B cell (primary cell): Measurements from ENCODE around the gene TMEM109. TPM values are rescaled to one million over a fixed set of nuclear protein-coding genes. Genes with fewer than 3 reads are reported as not detected.

Source experiments
- ATAC-seq: fragments of 200-7000 bp; cut with Tn5 transposase; one replicate; pipeline ENCODE4 v1.10.0; 2021; ENCODE audit warnings: low read depth, mild to moderate bottlenecking, moderate number of reproducible peaks, moderate library complexity
- CTCF ChIA-PET: fragments of 350-600 bp; sonication (Branson Sonifier 250); formaldehyde crosslinking; loops from one replicate; lab custom pipeline; 2021; ENCODE audit warnings: antibody characterized with exemption, inconsistent platforms; lab: Charles Lee
- POLR2A ChIA-PET: fragments of 350-600 bp; sonication (Branson Sonifier 250); formaldehyde crosslinking; loops from one replicate; lab custom pipeline; 2021; ENCODE audit warnings: antibody characterized with exemption; lab: Charles Lee
- DNase-seq: peaks from one replicate; pipeline ENCODE4 v3.0.0; 2013
- H2AFZ ChIP-seq: 2 replicates; pipeline ENCODE4 v1.6.1; 2012; ENCODE audit warnings: mild to moderate bottlenecking, low read depth, low read length; ENCODE audit not compliant: insufficient read depth, poor library complexity, severe bottlenecking
- H3K27ac ChIP-seq, 2 donors: 1 replicate in 1 of 2; 2 replicates in 1 of 2; pipeline ENCODE4 v1.5.1; 2012 to 2013; ENCODE audit warnings: low read length in 2 of 2, mild to moderate bottlenecking in 2 of 2, moderate library complexity in 1 of 2
- H3K27me3 ChIP-seq, 4 experiments: fragments of 200-600 bp in 1 of 4; sonication (generic) in 1 of 4; replicated peaks in 1 of 4; 1 replicate in 2 of 4; 2 replicates in 2 of 4; pipeline versions ENCODE4 v1.6.1 to v1.7.0; 2013 to 2016; ENCODE audit warnings: low read length in 3 of 4, mild to moderate bottlenecking in 2 of 4, mixed read lengths in 1 of 4, moderate library complexity in 1 of 4; ENCODE audit not compliant: insufficient read depth in 4 of 4, control insufficient read depth in 3 of 4; ENCODE audit errors: control extremely low read depth in 1 of 4
- H3K36me3 ChIP-seq, 2 experiments: replicated peaks in 1 of 2; 1 replicate in 1 of 2; 2 replicates in 1 of 2; pipeline versions ENCODE4 v1.6.1 to v1.7.1; 2013; ENCODE audit warnings: low read length in 1 of 2; ENCODE audit not compliant: insufficient read depth in 2 of 2, control insufficient read depth in 1 of 2; ENCODE audit errors: control extremely low read depth in 1 of 2, extremely low read depth in 1 of 2
- H3K4me1 ChIP-seq, 2 donors: fragments of 200-600 bp in 1 of 2; sonication (generic) in 1 of 2; 1 replicate in 1 of 2; 2 replicates in 1 of 2; pipeline versions ENCODE4 v1.5.1 to v1.6.1; 2013 to 2017; ENCODE audit warnings: low read length in 2 of 2; ENCODE audit not compliant: control insufficient read depth in 2 of 2, insufficient read depth in 2 of 2
- H3K4me2 ChIP-seq: replicated peaks from 2 replicates; pipeline ENCODE3; 2012; ENCODE audit warnings: mild to moderate bottlenecking, low read depth, low read length; ENCODE audit not compliant: poor library complexity, severe bottlenecking
- H3K4me3 ChIP-seq, 5 experiments: fragments of 200-600 bp in 1 of 5; sonication (generic) in 1 of 5; 1 replicate in 3 of 5; 2 replicates in 2 of 5; pipeline versions ENCODE4 v1.5.1 to v1.7.0; 2011 to 2016; ENCODE audit warnings: low read length in 4 of 5, mild to moderate bottlenecking in 4 of 5, low read depth in 2 of 5, control low read depth in 1 of 5, moderate library complexity in 1 of 5; ENCODE audit not compliant: insufficient read depth in 1 of 5; ENCODE audit errors: control extremely low read depth in 1 of 5, extremely low read depth in 1 of 5
- H3K79me2 ChIP-seq: fragments of 200-600 bp; sonication (generic); one replicate; pipeline ENCODE4 v1.6.0; 2016; ENCODE audit warnings: low read length; ENCODE audit not compliant: control insufficient read depth, insufficient read depth
- H3K9ac ChIP-seq: fragments of 200-600 bp; sonication (generic); 2 replicates; pipeline ENCODE4 v1.6.1; 2017; ENCODE audit warnings: mild to moderate bottlenecking, low read length, moderate library complexity
- H3K9me3 ChIP-seq, 3 donors: one replicate each; pipeline versions ENCODE4 v1.6.1 to v1.7.1; 2013; ENCODE audit warnings: low read length in 2 of 3; ENCODE audit not compliant: control insufficient read depth in 2 of 3, insufficient read depth in 1 of 3; ENCODE audit errors: control extremely low read depth in 1 of 3
- H4K20me1 ChIP-seq: 2 replicates; pipeline ENCODE4 v1.6.0; 2012; ENCODE audit warnings: mild to moderate bottlenecking, low read length; ENCODE audit not compliant: insufficient read depth, control insufficient read depth, poor library complexity, severe bottlenecking
- H3K27ac Mint-ChIP-seq: one replicate; pipeline ENCODE4 v1.8.0; 2021; ENCODE audit warnings: mixed read lengths
- H3K27me3 Mint-ChIP-seq: one replicate; pipeline ENCODE4 v1.8.0; 2021; ENCODE audit warnings: mixed read lengths
- H3K4me1 Mint-ChIP-seq: one replicate; pipeline ENCODE4 v1.8.0; 2021; ENCODE audit warnings: mixed read lengths
- H3K4me3 Mint-ChIP-seq: one replicate; pipeline ENCODE4 v1.8.0; 2021; ENCODE audit warnings: mixed read lengths
- H3K9me3 Mint-ChIP-seq: one replicate; pipeline ENCODE4 v1.8.0; 2022; ENCODE audit warnings: mixed read lengths; ENCODE audit not compliant: insufficient read depth
- EZH2 ChIP-seq: IDR thresholded peaks from 2 replicates; pipeline ENCODE4 v1.6.1; 2012; ENCODE audit warnings: borderline replicate concordance, low read depth, mild to moderate bottlenecking, moderate library complexity, low read length; ENCODE audit not compliant: insufficient read depth, poor library complexity, severe bottlenecking
- WGBS: methylation state at CpG from one replicate; pipeline ENCODE4 v1.1.5; 2013; ENCODE audit warnings: missing lambda C conversion rate; ENCODE audit not compliant: insufficient coverage; 5-methylcytosine and 5-hydroxymethylcytosine counted together
- intact Hi-C: fragments of 100-400 bp; cut with micrococcal nuclease; formaldehyde crosslinking; loops from one replicate; pipeline ENCODE4 v1.10.0; 2022
- polyA plus RNA-seq: library from polyadenylated mRNA; depleted of rRNA; stranded (reverse); fragments of >200 nt; gene quantifications from 2 replicates; pipeline ENCODE4 v1.2.3, GENCODE V29; 2012
- total RNA-seq, 2 donors: library from RNA; stranded (reverse); fragments of 120-200 nt in 1 of 2; gene quantifications; 1 replicate in 1 of 2; 2 replicates in 1 of 2; pipeline versions ENCODE4 v1.2.3 to v1.2.4, GENCODE V29; 2013 to 2022
- TF ChIP-seq, protein P1 (sequence below): fragments of 200-600 bp; IDR thresholded peaks from one replicate; pipeline ENCODE4 v1.8.0; 2022; ENCODE audit warnings: antibody characterized with exemption, mild to moderate bottlenecking

The TMEM109 gene
- total and polyA plus RNA-seq, 2 donors (not counting 1 experiment from before 2014, with no cell fraction given), result 32.0 to 99.4 TPM

- no peak overlapping the region for H3K9ac ChIP-seq
- DNase-seq (no peak), ATAC-seq (no peak)
- H3K4me2 ChIP-seq, result no peak overlapping the region
- H4K20me1 ChIP-seq, result peaks cover 6% of the 10 kb centered on the region
- H2AFZ ChIP-seq, result no peak overlapping the region
- ChIA-PET POLR2A (interaction anchor here (11.4 kb wide), 1 partner anchor 12 kb away, joined by 96 read pairs; the partner anchor contains the start of gene TMEM109), CTCF (interaction anchor here (0.9 to 5.6 kb wide), 2 partner anchors 13 to 98 kb away, joined by 3 to 26 read pairs; partner anchors contain the start of gene TMEM109)
- H3K27ac Mint-ChIP-seq, result no peak overlapping the region
- H3K4me3 Mint-ChIP-seq, result no peak overlapping the region
- H3K79me2 ChIP-seq, result no peaks in the 10 kb centered on the region
- H3K9me3 ChIP-seq, result peaks cover 0 to 4% (median 0%) of the 10 kb centered on the region in 3 donors
- intact Hi-C loops, result no loop called here
- H3K27me3 ChIP-seq, result peaks cover 0 to 20% (median 5%) of the 10 kb centered on the region in 4 experiments
- no peaks in the 10 kb centered on the region for H3K9me3 Mint-ChIP-seq
- H3K4me3 ChIP-seq, result no peak overlapping the region
- peaks cover 47 to 61% of the 10 kb centered on the region in 2 donors for H3K4me1 ChIP-seq
- TF ChIP-seq, protein P1, sequence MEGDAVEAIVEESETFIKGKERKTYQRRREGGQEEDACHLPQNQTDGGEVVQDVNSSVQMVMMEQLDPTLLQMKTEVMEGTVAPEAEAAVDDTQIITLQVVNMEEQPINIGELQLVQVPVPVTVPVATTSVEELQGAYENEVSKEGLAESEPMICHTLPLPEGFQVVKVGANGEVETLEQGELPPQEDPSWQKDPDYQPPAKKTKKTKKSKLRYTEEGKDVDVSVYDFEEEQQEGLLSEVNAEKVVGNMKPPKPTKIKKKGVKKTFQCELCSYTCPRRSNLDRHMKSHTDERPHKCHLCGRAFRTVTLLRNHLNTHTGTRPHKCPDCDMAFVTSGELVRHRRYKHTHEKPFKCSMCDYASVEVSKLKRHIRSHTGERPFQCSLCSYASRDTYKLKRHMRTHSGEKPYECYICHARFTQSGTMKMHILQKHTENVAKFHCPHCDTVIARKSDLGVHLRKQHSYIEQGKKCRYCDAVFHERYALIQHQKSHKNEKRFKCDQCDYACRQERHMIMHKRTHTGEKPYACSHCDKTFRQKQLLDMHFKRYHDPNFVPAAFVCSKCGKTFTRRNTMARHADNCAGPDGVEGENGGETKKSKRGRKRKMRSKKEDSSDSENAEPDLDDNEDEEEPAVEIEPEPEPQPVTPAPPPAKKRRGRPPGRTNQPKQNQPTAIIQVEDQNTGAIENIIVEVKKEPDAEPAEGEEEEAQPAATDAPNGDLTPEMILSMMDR, result no peak
- TF ChIP-seq EZH2, result no peak
- H3K36me3 ChIP-seq, result no peaks in the 10 kb centered on the region
- H3K27me3 Mint-ChIP-seq, result peaks cover 7% of the 10 kb centered on the region
- 97% methylated on average over 16 of the region's 20 CpGs for WGBS
- H3K27ac ChIP-seq, result no peak overlapping the region
- peaks cover 53% of the 10 kb centered on the region for H3K4me1 Mint-ChIP-seq
Observed at GRCh38 chr11:60928563-60929001, 14.6 kb downstream of the TMEM109 start.

DNA sequence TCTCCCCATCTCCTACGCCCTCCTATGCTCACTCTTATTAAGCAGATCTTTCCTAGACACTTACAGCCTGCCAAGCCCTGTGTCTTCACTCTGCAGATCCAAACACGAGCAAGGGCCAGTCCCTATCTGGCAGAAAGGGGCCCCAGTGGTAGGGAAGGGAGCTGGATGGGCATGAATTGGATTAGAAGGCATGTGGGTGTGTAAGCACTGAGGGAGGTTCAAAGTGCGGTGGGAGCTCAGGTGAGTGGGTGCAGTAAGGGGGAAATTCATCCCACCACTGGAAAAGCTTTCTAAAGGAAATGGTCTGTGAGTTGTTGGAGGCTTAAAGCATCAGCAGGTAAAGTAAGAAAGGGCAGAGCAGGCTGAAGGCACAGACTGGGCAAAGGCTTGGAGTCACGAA, 15.8 kb downstream of the TMEM109 start:
- Histone ChIP-seq H3K79me2 (no peaks in the 10 kb centered on the region), H3K9me3 (peaks cover 0 to 4% (median 0%) of the 10 kb centered on the region in 3 donors), H3K9ac (no peak overlapping the region), H4K20me1 (no peaks in the 10 kb centered on the region), H3K27ac (no peak overlapping the region), H3K4me2 (no peak overlapping the region), H2AFZ (no peak overlapping the region), H3K27me3 (peaks cover 0 to 9% (median 2%) of the 10 kb centered on the region in 4 experiments), H3K4me1 (peaks cover 37 to 57% of the 10 kb centered on the region in 2 donors), H3K4me3 (no peak overlapping the region), H3K36me3 (no peaks in the 10 kb centered on the region)
- intact Hi-C loops, result no loop called here
- ChIA-PET POLR2A (interaction anchor here (11.4 kb wide), 1 partner anchor 13 kb away, joined by 96 read pairs; the partner anchor contains the start of gene TMEM109), CTCF (interaction anchor here (0.9 to 5.6 kb wide), 3 partner anchors 11 to 99 kb away, joined by 3 to 26 read pairs (median 5); partner anchors contain the start of gene TMEM109)
- no peak for DNase-seq
- H3K4me1 Mint-ChIP-seq, result peaks cover 56% of the 10 kb centered on the region
- H3K9me3 Mint-ChIP-seq, result no peaks in the 10 kb centered on the region
- no peak overlapping the region for H3K4me3 Mint-ChIP-seq
- peaks cover 7% of the 10 kb centered on the region for H3K27me3 Mint-ChIP-seq
- peak overlapping the region; percentile 74 for H3K27ac Mint-ChIP-seq
- 82% methylated on average over 4 of the region's 4 CpGs for WGBS
- no peak for ATAC-seq
- no peak for TF ChIP-seq EZH2
- TF ChIP-seq, protein P1, result no peak
